NCI-H774 (cell line): ENCODE measurements around the gene PA2G4.
"Not testable (repeated sequence)": the region's sequence is repeated elsewhere in the genome, so short reads cannot be mapped to it uniquely, and the experiment has no call there.

Experiments used
- DNase-seq: peaks from one replicate; lab custom pipeline; 2025; lab: John Stamatoyannopoulos, UW

PA2G4 gene

DNA sequence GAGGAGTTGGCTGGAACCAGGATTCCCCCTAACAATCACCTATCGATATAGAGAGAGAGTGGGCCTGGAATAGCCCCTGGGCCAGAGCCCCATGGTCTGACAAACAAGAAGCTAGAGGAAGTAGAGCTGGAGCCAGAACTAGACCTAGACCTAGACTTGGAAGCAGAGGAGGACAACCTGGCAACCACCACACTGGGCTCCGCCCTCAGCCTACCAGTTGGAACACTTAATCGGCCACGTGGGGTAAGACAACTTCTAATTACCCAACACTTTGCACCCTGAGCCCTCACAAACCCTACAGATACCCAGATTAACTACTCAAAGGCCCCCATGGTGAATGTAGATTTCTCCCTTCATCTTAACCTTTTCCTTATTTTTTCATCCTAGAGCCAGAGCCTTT is 4.6 kb upstream of the PA2G4 start:
- DNase-seq, result no peak

DNA sequence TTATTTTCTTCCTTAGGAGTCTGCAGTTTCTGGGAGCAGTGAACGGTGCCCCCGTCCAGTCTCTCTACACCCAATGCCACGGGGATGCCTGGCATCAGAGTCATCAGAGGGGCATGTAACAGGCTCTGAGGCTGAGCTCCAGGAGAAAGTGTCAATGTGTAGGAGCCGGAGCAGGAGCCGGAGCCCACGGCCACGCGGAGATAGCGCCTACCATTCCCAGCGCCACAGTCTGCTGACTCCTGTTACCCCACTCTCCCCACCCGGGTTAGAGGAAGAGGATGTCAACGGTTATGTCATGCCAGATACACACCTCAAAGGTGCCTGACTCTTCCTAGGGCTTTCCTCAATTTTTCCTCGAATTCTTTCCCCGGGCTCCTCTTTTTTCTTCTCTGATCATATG is 3.3 kb upstream of the PA2G4 start:
- DNase-seq, result no peak

DNA sequence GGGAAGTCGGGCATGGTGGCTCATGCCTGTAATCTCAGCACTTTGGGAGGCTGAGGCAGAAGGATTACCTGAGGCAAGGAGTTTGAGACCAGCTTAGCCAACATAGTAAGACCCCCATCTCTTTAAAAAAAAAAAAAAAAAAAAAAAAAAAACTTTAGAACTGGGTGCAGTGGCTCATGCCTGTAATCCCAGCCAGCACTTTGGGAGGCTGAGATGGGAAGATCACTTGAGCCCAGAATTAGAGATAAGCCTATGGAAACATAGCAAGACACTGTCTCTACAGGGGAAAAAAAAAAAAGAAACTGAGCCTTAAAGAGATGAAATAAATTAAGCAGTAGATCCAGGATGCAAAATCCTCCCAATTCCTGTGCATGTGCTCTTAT is 1.7 kb upstream of the PA2G4 start:
- DNase-seq, result no peak

DNA sequence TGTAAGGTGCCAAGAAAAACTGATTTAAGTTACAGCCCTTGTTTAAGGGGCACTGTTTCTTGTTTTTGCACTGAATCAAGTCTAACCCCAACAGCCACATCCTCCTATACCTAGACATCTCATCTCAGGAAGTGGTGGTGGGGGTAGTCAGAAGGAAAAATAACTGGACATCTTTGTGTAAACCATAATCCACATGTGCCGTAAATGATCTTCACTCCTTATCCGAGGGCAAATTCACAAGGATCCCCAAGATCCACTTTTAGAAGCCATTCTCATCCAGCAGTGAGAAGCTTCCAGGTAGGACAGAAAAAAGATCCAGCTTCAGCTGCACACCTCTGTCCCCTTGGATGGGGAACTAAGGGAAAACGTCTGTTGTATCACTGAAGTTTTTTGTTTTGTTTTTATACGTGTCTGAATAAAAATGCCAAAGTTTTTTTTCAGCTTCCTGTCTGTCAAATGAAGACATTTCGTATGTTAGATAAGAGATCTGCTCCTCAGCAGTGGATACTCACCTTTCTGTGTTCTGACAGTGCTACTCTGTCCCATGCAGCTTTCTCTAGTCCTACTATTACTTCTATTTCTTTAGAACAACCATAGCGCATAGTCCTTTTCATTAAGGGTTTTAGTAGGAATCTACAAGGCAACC is 1.2 kb upstream of the PA2G4 start:
- DNase-seq, result no peak

DNA sequence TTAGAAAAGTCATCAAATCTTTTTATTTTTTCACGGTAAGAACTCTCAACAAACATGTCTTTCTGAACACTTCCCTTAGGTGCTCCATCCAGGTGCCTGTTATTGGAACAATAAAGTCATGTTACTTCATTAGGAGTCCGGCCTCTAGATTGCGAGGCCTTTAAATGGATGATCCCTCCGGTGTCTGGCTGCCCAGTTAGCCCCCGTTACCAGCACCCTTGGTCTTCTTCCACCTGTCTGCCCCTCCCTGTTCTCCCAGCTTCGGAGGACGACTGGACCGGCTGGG is 593 bp upstream of the PA2G4 start:
- DNase-seq, result no peak

DNA sequence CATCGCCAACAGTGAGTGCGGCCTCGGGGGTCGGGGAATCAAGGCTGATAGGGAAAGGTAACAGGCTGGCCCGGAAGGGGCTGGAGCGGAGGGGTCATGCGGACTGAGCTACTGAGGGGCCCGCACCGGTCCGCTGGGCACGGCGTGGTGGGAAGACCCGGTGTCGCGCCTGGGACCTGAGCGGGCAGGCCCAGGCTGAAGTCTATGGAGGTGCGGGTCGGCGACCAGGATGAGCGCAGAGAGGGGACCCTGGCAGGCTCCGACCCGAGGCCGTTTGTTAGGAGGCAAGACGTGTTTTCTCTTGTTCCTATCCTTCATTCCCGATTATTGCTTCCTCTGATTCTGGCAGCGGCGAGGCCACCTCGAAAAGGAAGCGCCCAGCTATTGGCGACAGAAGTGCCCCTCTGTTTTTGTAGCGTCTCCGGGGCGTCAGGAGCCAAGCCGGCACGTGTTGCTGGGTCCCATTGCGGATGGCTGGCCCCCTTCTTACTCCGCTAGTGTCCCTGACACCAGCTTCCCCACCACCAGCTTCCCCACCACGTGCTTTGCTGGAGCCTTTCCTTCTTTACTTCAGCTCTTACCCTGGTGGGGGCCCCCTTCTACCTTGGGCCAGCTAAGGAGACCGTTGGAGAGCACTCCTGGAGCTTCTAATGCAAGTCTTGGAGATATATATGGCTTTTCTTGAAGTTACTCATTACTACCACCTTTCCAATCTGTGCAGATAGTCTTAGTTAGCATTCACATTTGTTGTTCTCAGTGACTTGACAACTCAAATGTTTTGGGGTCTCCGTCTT is 653 bp downstream of the PA2G4 start:
- DNase-seq, result no peak

DNA sequence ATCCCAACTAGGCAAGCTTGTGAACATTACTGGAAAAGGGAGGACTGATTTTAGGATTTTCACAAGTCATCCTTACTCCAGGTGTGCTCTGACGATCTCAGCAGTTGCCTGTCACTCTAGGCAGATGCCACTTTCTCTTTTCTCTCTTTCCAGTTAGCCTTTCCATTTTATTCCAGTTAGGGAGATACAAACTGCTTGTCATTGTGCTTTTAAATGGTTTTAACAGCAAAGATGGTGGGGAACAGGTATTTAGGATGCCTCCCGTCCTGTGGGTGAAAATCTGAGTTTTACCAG is 1.2 kb downstream of the PA2G4 start:
- DNase-seq, result no peak

DNA sequence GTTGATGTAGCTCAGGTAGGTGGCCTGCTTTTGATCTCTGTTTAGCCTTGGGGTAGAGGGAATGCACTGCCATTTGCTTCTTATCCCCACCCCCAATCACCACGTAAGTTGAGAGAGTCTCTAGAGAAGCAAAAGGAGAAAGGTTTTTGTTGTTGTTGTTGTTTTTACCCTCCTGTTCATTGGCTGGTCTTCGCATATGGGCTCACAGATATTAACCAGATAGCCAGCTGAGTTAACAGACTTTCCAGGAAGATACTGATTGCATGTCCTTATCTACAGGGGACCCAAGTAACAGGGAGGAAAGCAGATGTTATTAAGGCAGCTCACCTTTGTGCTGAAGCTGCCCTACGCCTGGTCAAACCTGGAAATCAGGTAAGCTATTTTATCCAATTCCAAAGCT is 2.9 kb downstream of the PA2G4 start:
- DNase-seq, result no peak

DNA sequence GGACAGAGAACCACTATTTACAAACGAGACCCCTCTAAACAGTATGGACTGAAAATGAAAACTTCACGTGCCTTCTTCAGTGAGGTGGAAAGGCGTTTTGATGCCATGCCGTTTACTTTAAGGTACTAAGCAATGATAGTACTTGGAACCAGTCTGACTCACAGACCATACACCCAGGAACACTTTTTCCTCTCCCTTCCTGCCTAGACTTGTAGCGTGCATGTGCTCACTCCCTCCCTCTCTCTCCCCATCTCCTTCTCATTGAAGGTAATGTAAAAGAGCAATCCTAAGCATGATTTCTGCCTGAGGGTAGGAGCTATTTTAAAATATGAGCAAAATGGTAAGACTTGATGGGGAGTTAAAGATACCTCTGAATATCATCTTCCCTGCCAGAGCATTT is 6.2 kb downstream of the PA2G4 start:
- DNase-seq, result no peak

DNA sequence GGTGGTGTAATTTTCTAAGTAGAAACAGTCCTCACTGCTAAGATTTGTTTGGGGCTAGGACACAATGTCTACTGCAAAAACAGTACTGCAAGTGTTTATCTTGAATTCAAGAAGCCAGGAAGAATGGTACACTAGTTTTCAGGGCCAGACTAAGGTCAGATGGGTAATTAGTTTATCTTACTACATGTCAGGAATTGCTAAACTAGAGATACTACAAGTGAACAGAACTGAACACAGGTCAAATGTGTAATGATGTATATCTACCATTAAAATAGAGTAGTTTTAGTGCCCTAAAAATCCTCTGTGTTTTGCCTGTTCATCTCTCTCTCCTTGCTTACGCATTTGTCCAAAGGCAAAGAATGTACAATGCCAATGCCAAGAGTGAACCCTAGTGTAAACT is 9.7 kb downstream of the PA2G4 start:
- no peak for DNase-seq

DNA sequence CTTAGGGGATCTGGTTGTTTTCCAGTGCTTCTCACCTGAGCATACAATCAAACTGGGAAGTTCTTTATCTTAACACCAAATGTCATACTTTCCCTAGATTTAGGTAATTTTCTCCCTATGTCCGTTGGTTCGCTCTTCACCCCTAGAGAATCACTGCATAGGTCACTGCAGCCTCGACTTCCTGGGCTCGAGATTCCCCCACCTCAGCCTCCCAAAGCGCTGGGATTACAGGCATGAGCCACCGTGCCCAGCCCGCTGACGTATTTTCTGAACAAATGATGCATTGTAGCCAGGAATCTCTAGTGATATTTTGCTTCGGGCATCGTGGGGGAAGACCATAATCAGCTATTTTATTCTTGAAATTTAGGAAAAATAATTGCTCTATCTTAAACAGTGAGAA is 11.0 kb downstream of the PA2G4 start:
- DNase-seq, result peak; percentile 48

DNA sequence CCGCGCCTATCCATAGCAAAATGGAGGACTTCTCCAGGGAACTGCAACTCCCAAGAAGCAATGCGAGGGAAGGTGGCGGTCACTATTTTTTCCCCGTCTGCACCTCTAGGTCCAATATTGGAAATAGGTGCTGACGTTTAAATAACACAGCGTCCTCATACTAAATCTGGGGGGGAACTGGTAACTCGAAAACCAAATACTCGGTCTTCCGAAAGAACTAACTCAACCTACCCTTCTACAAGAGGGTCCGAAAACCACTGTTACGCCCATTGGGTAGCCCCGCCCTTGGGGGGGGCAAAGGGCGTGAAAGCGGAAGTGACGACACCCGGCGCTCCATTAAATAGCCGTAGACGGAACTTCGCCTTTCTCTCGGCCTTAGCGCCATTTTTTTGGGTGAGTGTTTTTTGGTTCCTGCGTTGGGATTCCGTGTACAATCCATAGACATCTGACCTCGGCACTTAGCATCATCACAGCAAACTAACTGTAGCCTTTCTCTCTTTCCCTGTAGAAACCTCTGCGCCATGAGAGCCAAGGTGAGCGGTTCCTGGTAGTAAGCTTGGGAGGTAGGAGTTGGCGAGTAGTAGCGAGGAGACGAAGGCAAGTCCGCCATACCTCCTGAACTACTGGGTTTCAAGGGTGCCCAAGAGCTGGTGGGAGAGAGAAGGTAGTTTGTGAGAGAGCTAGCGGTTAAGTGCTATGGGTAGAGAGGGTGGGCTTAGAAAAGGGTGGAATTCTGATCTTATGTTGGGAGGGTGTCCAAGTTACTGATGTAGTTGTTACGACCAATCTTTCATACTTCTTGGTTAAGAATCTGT is 12.1 kb downstream of the PA2G4 start, which contains the start of gene RPL41:
TSS of gene RPL41 (plus strand) at position 367 of the 815 bp plus-strand sequence.
- DNase-seq, result peak; percentile 97

DNA sequence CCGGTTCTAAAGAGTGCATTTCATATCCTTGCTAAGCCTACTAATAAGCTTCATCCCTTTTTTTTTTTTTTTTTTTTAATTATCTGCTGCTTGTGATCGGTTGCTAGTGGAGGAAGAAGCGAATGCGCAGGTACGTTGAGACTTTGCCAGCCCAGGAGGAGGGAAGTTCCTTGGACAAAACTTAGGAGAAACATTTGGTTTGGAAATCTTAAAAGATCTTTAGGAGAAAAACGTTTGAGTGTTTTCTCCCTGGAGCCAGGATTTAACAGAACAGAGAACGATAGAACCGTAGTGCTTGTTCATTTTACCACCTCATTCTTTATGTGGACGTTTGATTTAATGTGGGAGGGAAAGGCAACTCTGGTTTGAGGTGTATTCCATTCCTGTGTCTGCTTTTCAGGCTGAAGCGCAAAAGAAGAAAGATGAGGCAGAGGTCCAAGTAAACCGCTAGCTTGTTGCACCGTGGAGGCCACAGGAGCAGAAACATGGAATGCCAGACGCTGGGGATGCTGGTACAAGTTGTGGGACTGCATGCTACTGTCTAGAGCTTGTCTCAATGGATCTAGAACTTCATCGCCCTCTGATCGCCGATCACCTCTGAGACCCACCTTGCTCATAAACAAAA is 12.8 kb downstream of the PA2G4 start:
- DNase-seq, result not testable (repeated sequence)

DNA sequence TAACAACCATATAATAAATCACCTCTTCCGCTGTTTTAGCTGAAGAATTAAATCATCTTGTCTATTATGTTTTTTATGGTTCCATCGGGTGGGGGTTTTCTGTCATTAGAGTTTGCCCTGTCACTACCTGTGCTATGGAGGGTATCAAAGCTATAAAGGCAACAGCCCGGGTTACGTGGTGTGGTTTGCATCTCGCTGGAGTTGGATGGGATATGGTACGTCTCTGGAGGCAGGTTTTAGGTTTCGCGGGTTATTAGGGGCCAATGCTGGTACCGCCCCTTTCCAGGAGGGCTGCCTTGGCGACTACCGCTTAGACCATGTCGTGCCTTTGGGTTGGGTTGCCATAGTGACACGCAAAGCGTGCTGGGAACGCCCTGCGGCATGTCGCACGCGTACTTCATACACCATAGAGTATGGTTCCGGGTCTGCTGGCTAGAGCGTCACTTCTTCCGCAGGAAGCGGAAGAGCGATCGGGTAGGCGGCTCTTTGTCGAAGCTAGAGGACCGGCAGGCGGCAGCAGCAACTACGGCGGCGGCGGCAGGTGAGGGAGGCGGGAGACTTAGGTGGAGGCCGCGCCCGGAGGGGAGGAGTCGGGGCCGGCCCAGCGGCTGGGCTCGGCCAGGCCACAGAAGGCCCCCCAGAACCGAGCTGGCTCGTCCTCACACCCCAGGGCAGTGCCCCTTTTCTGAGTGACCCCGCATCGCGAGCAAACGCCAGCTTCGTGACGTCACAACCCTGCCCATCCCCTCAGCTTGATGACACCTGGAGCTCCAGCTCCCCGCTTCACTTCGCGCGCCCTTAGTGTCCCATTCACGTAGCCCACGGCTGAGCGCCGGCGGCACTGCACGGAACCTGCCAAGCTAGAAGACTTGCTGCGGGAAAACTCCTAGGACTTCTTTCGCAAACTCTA is 13.7 kb downstream of the PA2G4 start, which contains the start of gene ZC3H10:
TSS of gene ZC3H10 (plus strand) at position 489 of the 910 bp plus-strand sequence. CDS start 2,297 bp downstream, outside the sequence.
- DNase-seq, result peak; percentile 100

DNA sequence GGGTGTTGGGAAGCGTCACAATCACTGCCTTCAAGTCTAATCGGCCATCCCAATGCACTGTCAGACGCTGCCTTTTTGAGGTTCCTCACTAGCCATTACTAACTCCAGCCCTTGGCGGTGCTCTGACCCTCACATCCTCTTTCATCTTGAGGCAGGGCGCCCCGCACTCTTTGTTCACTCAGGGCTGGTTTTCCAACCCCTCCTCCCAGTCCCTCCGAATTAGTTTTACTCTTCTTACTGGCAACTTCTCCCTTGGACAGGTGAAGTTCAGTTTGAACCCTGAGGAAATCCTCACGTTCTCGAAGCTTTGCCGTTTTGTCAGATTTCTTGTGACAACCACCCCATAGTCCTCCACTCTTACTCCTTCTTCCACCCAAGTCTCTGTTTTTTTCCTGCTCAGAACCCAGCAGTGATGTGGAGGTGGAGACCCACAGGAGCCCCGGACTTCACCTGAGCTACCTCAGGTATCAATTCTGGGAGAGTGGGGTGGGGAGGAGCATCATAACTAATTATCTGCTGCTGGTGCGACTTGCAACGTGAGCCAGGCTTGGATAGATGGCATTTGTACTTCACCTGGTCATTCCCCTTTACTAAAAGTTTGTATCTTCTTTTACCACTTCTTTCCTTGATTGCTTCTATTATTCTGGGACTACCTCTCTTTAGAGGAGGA is 14.5 kb downstream of the PA2G4 start:
- no peak for DNase-seq

DNA sequence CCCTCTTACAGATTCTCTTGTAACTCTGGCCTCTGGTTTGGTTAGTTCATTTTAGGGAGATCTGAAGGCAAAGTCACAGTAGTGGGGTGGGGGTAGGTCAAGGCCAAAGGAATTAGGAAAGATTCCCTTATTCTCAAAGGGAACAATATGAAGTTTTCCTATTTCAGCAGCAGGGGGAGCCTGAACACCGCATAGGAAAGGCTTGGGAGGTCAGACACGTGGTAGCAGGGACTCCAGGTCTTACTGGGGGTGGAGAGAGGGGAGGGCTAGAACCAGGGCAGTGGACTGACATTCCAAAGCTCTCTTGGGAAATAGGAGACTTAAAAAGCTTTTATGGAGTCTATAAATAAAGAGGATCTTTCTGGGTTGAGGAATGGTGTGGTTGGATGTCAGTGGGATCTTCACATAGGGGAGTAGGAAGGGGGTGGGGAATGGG is 15.0 kb downstream of the PA2G4 start:
- peak; percentile 81 for DNase-seq

DNA sequence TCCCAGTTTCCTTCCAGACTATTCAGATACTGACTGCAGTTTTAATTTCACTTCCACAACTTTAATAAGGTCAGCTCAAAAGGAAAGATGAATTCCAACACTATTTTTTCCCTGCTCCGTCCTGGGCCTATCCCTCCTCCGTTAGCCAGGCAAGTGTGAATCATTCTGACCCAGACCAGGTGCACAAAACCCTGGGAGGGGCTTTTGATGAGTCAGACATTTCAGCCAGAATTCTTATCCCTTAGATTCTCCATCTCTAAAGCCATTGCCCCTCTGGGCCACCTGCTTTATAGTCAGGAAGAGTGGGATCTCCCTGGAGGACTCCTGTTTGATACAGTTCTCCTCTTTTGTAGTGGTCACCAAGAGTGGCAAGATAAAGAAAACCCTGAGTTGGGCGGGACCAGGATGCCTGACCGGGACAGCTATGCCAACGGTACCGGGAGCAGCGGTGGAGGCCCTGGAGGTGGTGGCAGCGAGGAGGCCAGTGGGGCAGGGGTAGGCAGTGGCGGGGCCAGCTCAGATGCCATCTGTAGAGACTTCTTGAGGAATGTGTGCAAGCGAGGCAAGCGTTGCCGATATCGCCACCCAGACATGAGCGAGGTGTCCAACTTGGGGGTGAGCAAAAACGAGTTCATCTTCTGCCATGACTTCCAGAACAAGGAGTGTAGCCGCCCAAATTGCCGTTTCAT is 15.9 kb downstream of the PA2G4 start:
- DNase-seq, result no peak

DNA sequence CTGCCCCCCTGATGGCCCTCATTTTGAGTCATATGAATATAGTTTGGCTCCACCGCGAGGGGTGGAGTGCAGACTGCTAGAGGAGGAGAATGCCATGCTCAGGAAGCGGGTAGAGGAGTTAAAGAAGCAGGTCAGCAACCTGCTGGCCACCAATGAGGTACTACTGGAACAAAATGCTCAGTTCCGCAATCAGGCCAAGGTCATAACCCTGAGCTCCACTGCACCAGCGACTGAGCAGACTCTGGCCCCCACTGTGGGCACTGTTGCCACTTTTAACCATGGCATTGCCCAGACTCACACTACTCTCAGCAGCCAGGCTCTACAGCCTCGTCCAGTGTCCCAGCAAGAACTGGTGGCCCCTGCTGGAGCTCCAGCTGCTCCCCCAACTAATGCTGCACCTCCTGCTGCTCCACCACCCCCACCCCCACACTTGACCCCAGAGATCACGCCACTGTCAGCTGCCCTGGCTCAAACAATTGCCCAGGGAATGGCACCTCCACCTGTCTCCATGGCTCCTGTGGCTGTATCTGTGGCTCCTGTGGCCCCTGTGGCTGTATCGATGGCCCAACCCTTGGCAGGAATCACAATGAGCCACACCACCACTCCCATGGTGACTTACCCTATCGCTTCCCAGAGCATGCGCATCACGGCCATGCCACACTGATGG is 17.0 kb downstream of the PA2G4 start:
- no peak for DNase-seq

DNA sequence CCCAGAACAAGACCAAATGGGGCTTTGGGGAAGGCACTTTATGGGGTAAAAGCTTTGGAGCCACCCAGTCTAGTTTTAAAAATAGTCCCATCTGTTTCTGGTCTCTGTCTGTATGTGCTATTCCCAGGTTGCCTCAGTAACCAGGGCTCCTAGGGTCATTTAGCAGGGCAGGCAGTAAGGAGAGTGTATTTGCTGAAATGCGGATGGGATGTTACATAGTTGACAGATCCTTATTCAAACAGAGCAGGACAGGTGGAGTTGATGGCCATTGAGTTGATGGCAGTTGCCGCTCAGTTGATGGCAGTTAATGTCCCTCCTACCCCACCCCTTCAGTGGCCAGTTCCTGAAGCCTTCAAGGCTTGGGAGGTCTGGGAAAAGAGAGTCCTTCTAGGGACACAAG is 18.3 kb downstream of the PA2G4 start:
- peak; percentile 78 for DNase-seq

DNA sequence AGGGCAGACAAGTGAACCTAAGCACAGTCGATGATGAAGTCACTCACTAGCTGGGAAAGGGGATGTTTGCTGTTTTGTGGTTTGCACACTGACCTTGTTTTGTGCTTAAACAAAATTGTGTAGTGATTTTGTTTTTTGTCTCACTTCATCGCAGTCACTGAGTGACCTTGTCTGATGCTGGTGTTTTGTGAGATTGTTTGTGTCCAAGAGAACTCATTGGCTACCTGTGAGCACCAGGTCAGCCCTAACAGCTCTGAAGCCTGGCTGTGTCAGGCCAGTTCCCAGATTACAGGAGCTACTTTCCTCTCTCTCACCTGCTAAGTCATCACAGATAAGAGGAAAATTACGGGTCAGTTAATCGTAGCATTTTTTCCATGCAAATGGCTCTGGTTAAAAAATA is 19.8 kb downstream of the PA2G4 start:
- no peak for DNase-seq
